Naive thymus-derived CD8-positive, alpha-beta T cell (primary cell): ENCODE results near the gene HK3. TPM values are rescaled to one million over a fixed set of nuclear protein-coding genes. Genes with fewer than 3 reads are reported as not detected.

Experiments used
- ATAC-seq, 2 donors: fragments of 150-1000 bp; cut with Tn5 transposase in 1 of 2; sonication (Bioruptor Pico), chemical (Tn5 transposase) in 1 of 2; 1 replicate in 1 of 2; 2 replicates in 1 of 2; pipeline ENCODE4 v1.10.0; 2021; ENCODE audit warnings: mild to moderate bottlenecking in 2 of 2, moderate library complexity in 2 of 2
- POLR2A ChIA-PET: fragments of 350-600 bp; sonication (Branson Sonifier 250); formaldehyde crosslinking; loops from one replicate; lab custom pipeline; 2021; ENCODE audit warnings: antibody characterized with exemption; lab: Charles Lee
- DNase-seq, 10 donors: peaks; one replicate each; pipeline versions ENCODE4 v3.0.0 to v3.0.0-alpha.2; 2020 to 2022
- H3K27ac Mint-ChIP-seq, 10 donors: one replicate each; pipeline ENCODE4 v1.8.0; 2020 to 2022; ENCODE audit warnings: mild to moderate bottlenecking in 10 of 10, mixed read lengths in 10 of 10, moderate library complexity in 4 of 10, inconsistent platforms in 1 of 10
- H3K27me3 Mint-ChIP-seq, 5 donors: one replicate each; pipeline ENCODE4 v1.8.0; 2021 to 2022; ENCODE audit warnings: mixed read lengths in 5 of 5
- H3K36me3 Mint-ChIP-seq, 3 donors: one replicate each; pipeline ENCODE4 v1.8.0; 2020 to 2022; ENCODE audit warnings: mixed read lengths in 3 of 3, mild to moderate bottlenecking in 2 of 3, inconsistent platforms in 1 of 3
- H3K4me1 Mint-ChIP-seq, 4 donors: one replicate each; pipeline ENCODE4 v1.8.0; 2021 to 2022; ENCODE audit warnings: mixed read lengths in 4 of 4
- H3K4me3 Mint-ChIP-seq, 10 donors: one replicate each; pipeline ENCODE4 v1.8.0; 2020 to 2022; ENCODE audit warnings: mild to moderate bottlenecking in 10 of 10, mixed read lengths in 10 of 10, moderate library complexity in 6 of 10, inconsistent platforms in 1 of 10
- H3K9me3 Mint-ChIP-seq, 9 donors: one replicate each; pipeline ENCODE4 v1.8.0; 2020 to 2022; ENCODE audit warnings: mixed read lengths in 9 of 9, mild to moderate bottlenecking in 3 of 9, inconsistent platforms in 1 of 9, moderate library complexity in 1 of 9
- polyA plus RNA-seq, 3 donors: library from polyadenylated mRNA; unstranded; fragments of 300-500 nt; fragmentation: Illumina TruSeq; gene quantifications; one replicate each; pipeline ENCODE4 v1.2.3, GENCODE V29; 2021
- total RNA-seq, 8 experiments: library from RNA in 2 of 8; stranded (reverse) in 2 of 8; gene quantifications; one replicate each; pipeline ENCODE4 v1.2.3 and lab custom pipeline; 2021 to 2026

HK3 gene, protein sequence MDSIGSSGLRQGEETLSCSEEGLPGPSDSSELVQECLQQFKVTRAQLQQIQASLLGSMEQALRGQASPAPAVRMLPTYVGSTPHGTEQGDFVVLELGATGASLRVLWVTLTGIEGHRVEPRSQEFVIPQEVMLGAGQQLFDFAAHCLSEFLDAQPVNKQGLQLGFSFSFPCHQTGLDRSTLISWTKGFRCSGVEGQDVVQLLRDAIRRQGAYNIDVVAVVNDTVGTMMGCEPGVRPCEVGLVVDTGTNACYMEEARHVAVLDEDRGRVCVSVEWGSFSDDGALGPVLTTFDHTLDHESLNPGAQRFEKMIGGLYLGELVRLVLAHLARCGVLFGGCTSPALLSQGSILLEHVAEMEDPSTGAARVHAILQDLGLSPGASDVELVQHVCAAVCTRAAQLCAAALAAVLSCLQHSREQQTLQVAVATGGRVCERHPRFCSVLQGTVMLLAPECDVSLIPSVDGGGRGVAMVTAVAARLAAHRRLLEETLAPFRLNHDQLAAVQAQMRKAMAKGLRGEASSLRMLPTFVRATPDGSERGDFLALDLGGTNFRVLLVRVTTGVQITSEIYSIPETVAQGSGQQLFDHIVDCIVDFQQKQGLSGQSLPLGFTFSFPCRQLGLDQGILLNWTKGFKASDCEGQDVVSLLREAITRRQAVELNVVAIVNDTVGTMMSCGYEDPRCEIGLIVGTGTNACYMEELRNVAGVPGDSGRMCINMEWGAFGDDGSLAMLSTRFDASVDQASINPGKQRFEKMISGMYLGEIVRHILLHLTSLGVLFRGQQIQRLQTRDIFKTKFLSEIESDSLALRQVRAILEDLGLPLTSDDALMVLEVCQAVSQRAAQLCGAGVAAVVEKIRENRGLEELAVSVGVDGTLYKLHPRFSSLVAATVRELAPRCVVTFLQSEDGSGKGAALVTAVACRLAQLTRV
- total RNA-seq (under 1 TPM; 0.52 to 0.86 TPM), polyA plus RNA-seq (under 1 TPM in 2 of 3 donors, not detected in 1; 0.21 to 0.23 TPM), total RNA-seq (lab: John Stamatoyannopoulos, UW) (0 to 0.37 (median 0.19) reads per million in 6 experiments)

DNA sequence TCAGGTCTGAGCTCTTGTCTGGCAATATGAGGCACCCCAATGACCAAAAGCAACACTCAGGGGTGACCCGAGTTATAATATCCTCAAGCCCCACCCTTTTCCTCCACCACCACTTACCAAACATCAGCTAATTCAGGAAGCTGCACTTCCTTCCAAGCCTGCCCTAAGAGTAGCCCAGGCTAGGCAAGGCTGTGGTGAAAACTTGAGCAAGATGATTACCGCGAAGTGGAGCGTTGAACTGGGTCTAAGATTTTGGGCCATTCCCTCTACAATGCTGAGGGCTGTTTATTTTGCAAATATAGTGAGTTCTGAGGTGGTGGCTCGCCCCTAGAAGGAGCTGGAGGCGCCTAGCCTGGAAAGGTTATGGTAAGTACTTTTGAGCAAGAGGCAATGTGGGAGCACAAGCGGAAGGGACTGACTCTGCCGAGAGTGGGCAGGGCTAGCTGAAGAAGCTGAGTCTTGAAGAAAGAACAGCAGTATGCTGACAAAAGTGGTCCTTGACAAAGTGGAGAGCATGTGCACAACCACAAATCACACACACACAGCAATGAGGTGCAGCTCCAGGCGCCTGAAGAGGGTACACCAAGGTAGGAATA lies at the start of gene HK3:
Gene HK3 (minus strand): TSS at position 51 of the 596 bp plus-strand sequence. CDS start 3,187 bp downstream, outside the sequence.
- H3K36me3 Mint-ChIP-seq, result peaks cover 0 to 17% (median 5%) of the 10 kb centered on the region in 3 donors
- H3K9me3 Mint-ChIP-seq, result no peaks in the 10 kb centered on the region
- peaks cover 0 to 13% (median 6%) of the 10 kb centered on the region in 5 donors for H3K27me3 Mint-ChIP-seq
- peak within 1 kb of the TSS in 1 of 10 donors; percentile 36 for H3K4me3 Mint-ChIP-seq
- POLR2A ChIA-PET, result interaction anchor here (0.5 to 0.6 kb wide), 2 partner anchors 107 to 342 kb away, joined by 3 read pairs; no protein-coding TSS in a partner anchor
- peak within 1 kb of the TSS in 8 of 10 donors; percentile 4 to 73 (median 46) for H3K27ac Mint-ChIP-seq
- peaks cover 13 to 31% (median 16%) of the 10 kb centered on the region in 4 donors for H3K4me1 Mint-ChIP-seq
- DNase-seq, result no peak
- no peak for ATAC-seq

DNA sequence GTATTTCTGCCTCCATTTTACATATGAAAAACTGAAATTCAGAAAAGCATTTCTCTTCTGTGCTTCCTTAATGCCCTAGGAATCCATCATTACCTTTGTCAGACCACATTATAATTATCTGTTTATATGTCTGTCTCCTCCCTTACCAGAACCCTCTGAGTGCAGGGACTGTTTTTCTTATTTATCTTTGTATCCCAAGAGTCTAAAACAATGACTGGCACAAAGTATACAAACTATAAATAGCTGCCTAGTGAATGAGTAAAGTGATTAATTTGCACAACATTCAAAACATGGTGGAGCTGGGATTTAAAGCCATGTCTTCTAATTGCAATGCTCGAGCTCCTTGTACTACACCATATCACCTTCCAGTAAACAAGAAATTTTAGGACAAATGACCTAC lies 49.3 kb upstream of the HK3 start:
- ATAC-seq (no peak), DNase-seq (no peak)
- H3K4me3 Mint-ChIP-seq, result no peak overlapping the region
- peaks cover 0 to 3% (median 1%) of the 10 kb centered on the region in 4 donors for H3K4me1 Mint-ChIP-seq
- peaks cover 5 to 88% (median 26%) of the 10 kb centered on the region in 3 donors for H3K36me3 Mint-ChIP-seq
- H3K9me3 Mint-ChIP-seq, result no peaks in the 10 kb centered on the region
- POLR2A ChIA-PET, result no interaction called here
- H3K27ac Mint-ChIP-seq, result no peak overlapping the region
- no peaks in the 10 kb centered on the region for H3K27me3 Mint-ChIP-seq

DNA sequence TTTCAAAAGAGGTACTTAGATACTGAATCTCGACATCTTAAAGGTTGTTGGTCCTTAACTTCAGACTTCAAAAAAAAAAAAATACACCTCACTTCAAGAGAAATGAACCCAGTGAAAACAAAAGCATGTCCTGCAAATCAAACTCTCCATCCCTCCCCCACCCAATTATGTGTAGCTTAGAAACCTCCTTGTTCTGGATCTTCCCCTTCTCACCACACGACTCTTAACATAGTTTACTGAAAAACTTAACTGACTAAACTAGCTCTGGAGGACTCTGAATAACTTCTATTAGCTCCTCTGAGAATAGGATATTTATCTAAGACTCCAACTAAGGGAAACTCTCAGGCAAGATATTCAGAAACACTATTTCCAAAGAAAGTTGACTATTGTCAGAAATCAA lies 48.7 kb upstream of the HK3 start:
- peaks cover 10 to 88% (median 30%) of the 10 kb centered on the region in 3 donors for H3K36me3 Mint-ChIP-seq
- no peak for ATAC-seq
- DNase-seq, result no peak
- peaks cover 0 to 6% (median 1%) of the 10 kb centered on the region in 4 donors for H3K4me1 Mint-ChIP-seq
- POLR2A ChIA-PET, result no interaction called here
- no peaks in the 10 kb centered on the region for H3K27me3 Mint-ChIP-seq
- peak overlapping the region in 2 of 10 donors; percentile 16 to 44 for H3K27ac Mint-ChIP-seq
- H3K9me3 Mint-ChIP-seq, result no peaks in the 10 kb centered on the region
- H3K4me3 Mint-ChIP-seq, result no peak overlapping the region

DNA sequence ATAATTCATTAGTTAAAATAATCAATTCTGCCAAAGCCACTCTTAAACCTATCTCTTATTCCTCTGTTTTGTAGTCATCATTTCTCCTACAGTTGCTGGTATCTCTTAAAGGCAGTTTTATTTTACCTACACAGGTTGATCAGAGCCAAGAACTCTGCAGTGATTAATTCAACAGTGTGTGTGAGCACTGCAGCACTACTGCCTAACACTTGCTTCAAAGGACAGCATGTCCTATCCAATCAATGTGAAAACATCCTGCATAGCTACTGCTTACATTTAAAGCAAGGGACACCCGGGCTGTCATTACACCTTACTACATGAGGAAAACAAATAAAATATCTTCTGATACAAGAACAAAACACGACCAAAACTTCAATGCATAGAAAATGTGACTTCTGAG lies 45.1 kb upstream of the HK3 start:
- H3K4me3 Mint-ChIP-seq, result no peak overlapping the region
- H3K4me1 Mint-ChIP-seq, result peaks cover 0 to 6% (median 1%) of the 10 kb centered on the region in 4 donors
- no peak overlapping the region for H3K27ac Mint-ChIP-seq
- ATAC-seq (no peak), DNase-seq (no peak)
- H3K36me3 Mint-ChIP-seq, result peaks cover 10 to 85% (median 24%) of the 10 kb centered on the region in 3 donors
- no peaks in the 10 kb centered on the region for H3K27me3 Mint-ChIP-seq
- H3K9me3 Mint-ChIP-seq, result no peaks in the 10 kb centered on the region
- POLR2A ChIA-PET, result no interaction called here

DNA sequence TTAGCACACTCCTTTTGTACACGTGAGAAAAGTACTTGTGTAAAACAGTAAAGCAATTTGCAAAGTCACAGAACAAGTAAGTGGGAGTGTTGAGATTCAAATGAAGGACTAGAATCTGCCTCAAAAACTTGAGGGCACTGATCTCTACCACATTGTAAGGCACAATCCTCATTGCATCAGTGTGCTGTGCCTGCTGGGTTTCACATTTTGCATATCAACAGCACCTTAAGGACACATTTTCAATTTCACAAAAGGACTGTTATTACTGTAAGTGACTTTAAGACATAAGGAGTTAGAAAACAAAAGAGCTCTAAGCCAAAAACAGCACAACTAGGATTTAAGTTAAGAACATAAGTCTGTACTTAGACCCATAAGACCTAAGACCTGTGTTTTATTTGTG lies 44.7 kb upstream of the HK3 start:
- no peaks in the 10 kb centered on the region for H3K9me3 Mint-ChIP-seq
- H3K36me3 Mint-ChIP-seq, result peaks cover 10 to 87% (median 24%) of the 10 kb centered on the region in 3 donors
- peaks cover 0 to 6% (median 1%) of the 10 kb centered on the region in 4 donors for H3K4me1 Mint-ChIP-seq
- DNase-seq (no peak), ATAC-seq (no peak)
- no peak overlapping the region for H3K27ac Mint-ChIP-seq
- POLR2A ChIA-PET, result no interaction called here
- no peak overlapping the region for H3K4me3 Mint-ChIP-seq
- H3K27me3 Mint-ChIP-seq, result no peaks in the 10 kb centered on the region

DNA sequence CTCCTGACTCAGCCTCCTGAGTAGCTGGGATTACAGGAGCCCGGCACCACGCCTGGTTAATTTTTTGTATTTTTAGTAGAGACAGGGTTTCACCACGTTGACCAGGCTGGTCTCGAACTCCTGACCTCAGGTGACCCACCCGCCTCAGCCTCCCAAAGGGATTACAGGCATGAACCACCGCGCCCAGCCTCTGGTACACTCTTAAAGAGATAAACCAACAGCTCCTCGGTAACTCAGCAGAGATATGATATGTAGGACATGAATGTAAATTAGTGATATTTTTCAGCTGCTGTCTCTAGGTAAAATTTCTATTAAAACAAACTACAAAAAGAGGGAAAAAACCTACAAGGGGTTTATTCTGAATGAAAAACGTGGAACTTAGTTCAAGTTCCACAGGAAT lies 42.8 kb upstream of the HK3 start:
- ATAC-seq, result no peak
- H3K36me3 Mint-ChIP-seq, result peaks cover 5 to 86% (median 16%) of the 10 kb centered on the region in 3 donors
- H3K4me3 Mint-ChIP-seq, result no peak overlapping the region
- no peak overlapping the region for H3K27ac Mint-ChIP-seq
- H3K27me3 Mint-ChIP-seq, result no peaks in the 10 kb centered on the region
- no peak for DNase-seq
- H3K9me3 Mint-ChIP-seq, result no peaks in the 10 kb centered on the region
- peaks cover 0 to 6% (median 2%) of the 10 kb centered on the region in 4 donors for H3K4me1 Mint-ChIP-seq
- POLR2A ChIA-PET, result interaction anchor here (0.9 kb wide), 1 partner anchor 9 kb away, joined by 3 read pairs; no protein-coding TSS in a partner anchor

DNA sequence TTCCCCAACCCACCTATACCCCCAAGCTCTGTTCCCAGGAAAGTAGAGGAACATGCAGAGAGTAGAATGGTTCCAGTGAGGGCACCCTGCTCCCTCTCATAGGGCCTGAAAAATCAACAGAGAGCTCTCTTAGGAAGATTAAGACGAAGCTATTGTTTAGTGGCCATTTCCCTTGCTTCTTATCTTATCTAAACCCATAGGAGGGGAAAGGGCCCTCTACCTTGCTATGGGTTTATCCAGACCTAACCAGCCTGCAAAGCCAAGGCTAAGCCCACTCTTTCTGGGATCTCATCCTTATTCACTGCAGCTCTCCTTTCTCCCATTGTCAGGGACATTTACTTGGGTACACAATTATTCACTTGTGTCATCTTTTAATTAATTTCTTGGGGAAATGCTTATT lies 39.3 kb upstream of the HK3 start:
- POLR2A ChIA-PET, result interaction anchor here (0.5 kb wide), 1 partner anchor 130 kb away, joined by 3 read pairs; no protein-coding TSS in a partner anchor
- Mint-ChIP-seq H3K9me3 (no peaks in the 10 kb centered on the region), H3K4me1 (peaks cover 0 to 8% (median 4%) of the 10 kb centered on the region in 4 donors), H3K4me3 (no peak overlapping the region), H3K27me3 (no peaks in the 10 kb centered on the region), H3K36me3 (peaks cover 5 to 78% (median 11%) of the 10 kb centered on the region in 3 donors), H3K27ac (peak overlapping the region in 1 of 10 donors; percentile 56)
- no peak for DNase-seq
- ATAC-seq, result no peak

DNA sequence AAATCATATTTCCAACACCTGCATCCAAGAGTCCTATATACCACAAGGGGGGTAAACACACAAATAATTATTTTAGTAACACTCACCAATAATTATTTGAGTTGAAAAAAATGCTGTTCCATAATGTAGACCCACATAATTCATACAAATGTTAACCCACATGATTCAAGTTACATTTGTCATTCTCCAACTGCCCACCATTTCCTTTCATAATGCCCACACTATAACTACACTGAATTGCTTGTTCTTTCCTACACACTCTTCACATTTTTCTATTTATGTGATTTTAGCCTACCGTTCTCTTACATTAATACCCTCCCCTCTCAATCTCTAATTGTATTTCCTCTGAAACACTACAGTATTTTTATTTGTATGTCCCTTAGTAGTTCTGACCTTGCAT lies 35.9 kb upstream of the HK3 start:
- Mint-ChIP-seq H3K36me3 (peaks cover 0 to 77% (median 2%) of the 10 kb centered on the region in 3 donors), H3K27ac (peak overlapping the region in 2 of 10 donors; percentile 41 to 43)

DNA sequence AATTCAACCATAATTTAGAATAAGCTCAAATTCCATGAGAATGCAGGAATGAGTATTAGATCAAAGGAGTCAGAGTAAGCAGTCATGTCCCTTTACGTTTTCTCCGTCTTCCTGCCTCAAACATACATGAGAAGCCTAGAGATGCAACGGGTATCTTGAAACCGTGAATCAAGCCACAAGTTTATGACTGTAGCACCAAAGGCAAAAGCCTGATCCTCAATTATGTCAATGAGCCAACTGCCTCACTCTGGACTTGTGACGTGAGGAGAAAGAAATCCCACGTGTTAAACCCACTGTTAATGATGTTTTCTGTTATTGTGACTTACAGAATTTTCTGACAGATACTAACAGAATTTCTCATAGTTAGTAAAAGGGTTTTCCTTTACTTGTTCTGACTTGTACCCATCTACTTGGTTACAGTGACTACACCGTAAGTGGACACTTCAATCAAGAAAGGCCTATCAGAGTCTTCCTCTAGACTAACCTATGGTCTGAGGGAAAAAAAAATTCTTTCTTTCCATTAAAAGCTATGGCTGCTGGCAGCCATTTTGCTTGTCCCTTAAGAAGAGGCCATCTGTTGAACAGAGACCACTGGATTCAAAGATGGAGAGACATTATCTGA lies 35.3 kb upstream of the HK3 start:
- Mint-ChIP-seq H3K36me3 (peaks cover 0 to 75% (median 3%) of the 10 kb centered on the region in 3 donors), H3K9me3 (no peaks in the 10 kb centered on the region), H3K27me3 (no peaks in the 10 kb centered on the region), H3K4me3 (no peak overlapping the region), H3K27ac (peak overlapping the region in 1 of 10 donors; percentile 41), H3K4me1 (peaks cover 4 to 19% (median 14%) of the 10 kb centered on the region in 4 donors)
- no peak for DNase-seq
- no peak for ATAC-seq
- POLR2A ChIA-PET, result no interaction called here

More for the DNA sequence above, 35.9 kb upstream of the HK3 start:
- DNase-seq (no peak), ATAC-seq (no peak)
- H3K9me3 Mint-ChIP-seq, result no peaks in the 10 kb centered on the region
- H3K27me3 Mint-ChIP-seq, result no peaks in the 10 kb centered on the region
- peaks cover 4 to 13% (median 10%) of the 10 kb centered on the region in 4 donors for H3K4me1 Mint-ChIP-seq
- H3K4me3 Mint-ChIP-seq, result no peak overlapping the region
- POLR2A ChIA-PET, result no interaction called here

DNA sequence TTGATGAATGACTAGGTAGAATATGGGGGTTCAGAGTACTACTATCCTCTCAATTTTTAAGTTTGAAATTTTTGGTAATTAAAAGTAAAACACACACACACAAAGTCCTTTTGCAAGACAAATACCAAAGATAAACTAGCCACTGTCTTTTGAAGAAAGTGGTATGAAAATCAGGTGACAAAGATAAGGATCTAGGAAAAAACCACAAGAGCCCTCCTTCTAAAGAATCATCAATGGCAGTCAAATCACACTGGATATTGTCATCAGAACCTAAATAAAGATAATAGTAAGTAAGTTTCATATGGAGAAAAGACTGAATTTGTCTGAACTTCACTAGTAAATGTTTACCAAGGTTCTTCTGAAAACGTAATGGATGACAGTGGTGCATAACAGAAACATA lies 30.5 kb upstream of the HK3 start:
- POLR2A ChIA-PET, result no interaction called here
- Mint-ChIP-seq H3K27ac (no peak overlapping the region), H3K4me3 (no peak overlapping the region), H3K4me1 (peaks cover 2 to 20% (median 14%) of the 10 kb centered on the region in 4 donors), H3K27me3 (no peaks in the 10 kb centered on the region), H3K36me3 (peaks cover 0 to 64% (median 11%) of the 10 kb centered on the region in 3 donors), H3K9me3 (no peaks in the 10 kb centered on the region)
- DNase-seq (no peak), ATAC-seq (no peak)

DNA sequence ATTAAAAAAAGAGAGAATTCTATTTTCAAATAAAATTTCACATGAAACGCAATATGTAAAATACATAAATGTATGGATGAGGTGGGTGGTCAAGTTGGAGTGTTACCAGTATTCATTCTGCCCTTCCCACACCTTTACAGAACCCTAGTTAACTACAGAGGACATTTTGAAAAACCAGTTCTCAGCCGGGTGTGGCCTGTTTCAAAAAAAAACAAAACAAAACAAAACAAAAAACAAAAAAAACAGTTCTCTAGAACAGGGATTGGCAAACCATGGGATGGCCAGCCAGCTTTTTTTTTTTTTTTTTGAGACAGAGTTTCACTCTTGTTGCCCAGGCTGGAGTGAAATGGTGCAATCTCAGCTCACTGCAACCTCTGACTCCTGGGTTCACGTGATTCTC lies 28.4 kb upstream of the HK3 start:
- Mint-ChIP-seq H3K4me1 (peaks cover 4 to 20% (median 14%) of the 10 kb centered on the region in 4 donors), H3K9me3 (no peaks in the 10 kb centered on the region), H3K27ac (no peak overlapping the region), H3K4me3 (no peak overlapping the region), H3K27me3 (no peaks in the 10 kb centered on the region), H3K36me3 (peaks cover 0 to 56% (median 11%) of the 10 kb centered on the region in 3 donors)
- POLR2A ChIA-PET, result no interaction called here
- ATAC-seq, result no peak
- no peak for DNase-seq
